RCC 7860 (cell line): ENCODE results near the gene ERCC2.
"Not testable (repeated sequence)": the region's sequence is repeated elsewhere in the genome, so short reads cannot be mapped to it uniquely, and the experiment has no call there.

Experiments
- DNase-seq: peaks from one replicate; pipeline ENCODE4 v3.0.0-alpha.2; 2015; ENCODE audit warnings: low spot score
- FAIRE-seq: peaks from 2 replicates; lab custom pipeline; 2012; peaks lifted over from hg19 to GRCh38; lab: Jason Lieb, UNC

ERCC2 gene

GRCh38 chr19:45370410-45371204 lies at the start of gene ERCC2:
ERCC2 (minus strand) TSS chr19:45370573; CDS start chr19:45370540, 33 bp downstream.
- DNase-seq (peak; percentile 92), FAIRE-seq (peak; percentile 74)

GRCh38 chr19:45419895-45420294 lies 49.5 kb upstream of the ERCC2 start:
- no peak for DNase-seq
- FAIRE-seq, result no peak

GRCh38 chr19:45419396-45419795 lies 49.0 kb upstream of the ERCC2 start:
- DNase-seq, result no peak
- no peak for FAIRE-seq

- DNase-seq (no peak), FAIRE-seq (no peak)
Observed at GRCh38 chr19:45418802-45419201, 48.4 kb upstream of the ERCC2 start.

GRCh38 chr19:45417151-45417550 lies 46.8 kb upstream of the ERCC2 start:
- FAIRE-seq, result no peak
- no peak for DNase-seq

- no peak for FAIRE-seq
- no peak for DNase-seq
Observed at GRCh38 chr19:45414468-45414867, 44.1 kb upstream of the ERCC2 start.

GRCh38 chr19:45413497-45413896 lies 43.1 kb upstream of the ERCC2 start:
- no peak for FAIRE-seq
- DNase-seq, result peak; percentile 11

- FAIRE-seq, DNase-seq: not testable (repeated sequence)
Observed at GRCh38 chr19:45410330-45410729, 40.0 kb upstream of the ERCC2 start.

GRCh38 chr19:45409557-45409920 lies 39.2 kb upstream of the ERCC2 start:
- no peak for FAIRE-seq
- DNase-seq, result no peak

GRCh38 chr19:45408830-45409556 lies 38.6 kb upstream of the ERCC2 start:
- no peak for DNase-seq
- FAIRE-seq, result no peak

- DNase-seq (no peak), FAIRE-seq (no peak)
Observed at GRCh38 chr19:45408121-45408520, 37.7 kb upstream of the ERCC2 start.

GRCh38 chr19:45407585-45407984 lies 37.2 kb upstream of the ERCC2 start:
- DNase-seq, result not testable (repeated sequence)

GRCh38 chr19:45407091-45407375 lies 36.7 kb upstream of the ERCC2 start:
- FAIRE-seq, result no peak
- no peak for DNase-seq

More at GRCh38 chr19:45407585-45407984, 37.2 kb upstream of the ERCC2 start:
- not testable (repeated sequence) for FAIRE-seq

GRCh38 chr19:45406226-45407090 lies 36.1 kb upstream of the ERCC2 start, which contains the start of gene POLR1G:
POLR1G (plus strand) TSS chr19:45406644; CDS start chr19:45406697, 53 bp downstream.
- no peak for FAIRE-seq
- peak; percentile 70 for DNase-seq

GRCh38 chr19:45405435-45406225 lies 35.3 kb upstream of the ERCC2 start:
- DNase-seq (peak; percentile 79), FAIRE-seq (no peak)

GRCh38 chr19:45404557-45405434 lies 34.4 kb upstream of the ERCC2 start, which contains the start of gene PPP1R13L:
PPP1R13L (minus strand) TSS chr19:45405069; CDS start chr19:45398318, 6,751 bp downstream.
- DNase-seq (peak; percentile 84), FAIRE-seq (peak; percentile 39)

GRCh38 chr19:45403781-45404556 lies 33.6 kb upstream of the ERCC2 start:
- no peak for FAIRE-seq
- DNase-seq, result peak; percentile 61

- no peak for DNase-seq
- FAIRE-seq, result no peak
Observed at GRCh38 chr19:45403272-45403671, 32.9 kb upstream of the ERCC2 start.
